ENCODE measurements around the gene UTS2B.

The UTS2B gene

GRCh38 chr3:191353022-191353777 is 22.9 kb upstream of the UTS2B start:
- DNase-seq (ENCODE audit: low read depth in 1 of 2, low spot score in 1 of 2), result no peak

- DNase-seq (ENCODE audit: low read depth in 1 of 2, low spot score in 1 of 2), result no peak
Measured at GRCh38 chr3:191352014-191352413, 21.7 kb upstream of the UTS2B start.

- no peak for DNase-seq (ENCODE audit: low read depth in 1 of 2, low spot score in 1 of 2)
Measured at GRCh38 chr3:191350396-191351090, 20.2 kb upstream of the UTS2B start.

- DNase-seq (ENCODE audit: low read depth in 1 of 2, low spot score in 1 of 2), result no peak
Measured at GRCh38 chr3:191348098-191348497, 17.8 kb upstream of the UTS2B start.

- no peak for DNase-seq (ENCODE audit: low read depth in 1 of 2, low spot score in 1 of 2)
Measured at GRCh38 chr3:191347228-191347627, 16.9 kb upstream of the UTS2B start.

GRCh38 chr3:191345334-191345733 is 15.0 kb upstream of the UTS2B start:
- no peak for DNase-seq (ENCODE audit: low read depth in 1 of 2, low spot score in 1 of 2)

- no peak for DNase-seq (ENCODE audit: low read depth in 1 of 2, low spot score in 1 of 2)
Measured at GRCh38 chr3:191343913-191344312, 13.6 kb upstream of the UTS2B start.

GRCh38 chr3:191343115-191343514 is 12.8 kb upstream of the UTS2B start:
- no peak for DNase-seq (ENCODE audit: low read depth in 1 of 2, low spot score in 1 of 2)

- DNase-seq (ENCODE audit: low read depth in 1 of 2, low spot score in 1 of 2), result no peak
Measured at GRCh38 chr3:191342411-191342810, 12.1 kb upstream of the UTS2B start.

- no peak for DNase-seq (ENCODE audit: low read depth in 1 of 2, low spot score in 1 of 2)
Measured at GRCh38 chr3:191342006-191342405, 11.7 kb upstream of the UTS2B start.

GRCh38 chr3:191340966-191341365 is 10.6 kb upstream of the UTS2B start:
- no peak for DNase-seq (ENCODE audit: low read depth in 1 of 2, low spot score in 1 of 2)

- DNase-seq (ENCODE audit: low read depth in 1 of 2, low spot score in 1 of 2), result no peak
Measured at GRCh38 chr3:191340351-191340750, 10.0 kb upstream of the UTS2B start.

GRCh38 chr3:191339316-191339917 is 9.1 kb upstream of the UTS2B start:
- no peak for DNase-seq (ENCODE audit: low read depth in 1 of 2, low spot score in 1 of 2)

- DNase-seq (ENCODE audit: low read depth in 1 of 2, low spot score in 1 of 2), result no peak
Measured at GRCh38 chr3:191338177-191338488, 7.8 kb upstream of the UTS2B start.

GRCh38 chr3:191336833-191337232 is 6.5 kb upstream of the UTS2B start:
- no peak for DNase-seq (ENCODE audit: low read depth in 1 of 2, low spot score in 1 of 2)

- DNase-seq (ENCODE audit: low read depth in 1 of 2, low spot score in 1 of 2), result no peak
Measured at GRCh38 chr3:191334346-191334893, 4.1 kb upstream of the UTS2B start.

- DNase-seq (ENCODE audit: low read depth in 1 of 2, low spot score in 1 of 2), result no peak
Measured at GRCh38 chr3:191333298-191333880, 3.1 kb upstream of the UTS2B start.

- DNase-seq (ENCODE audit: low read depth in 1 of 2, low spot score in 1 of 2), result no peak
Measured at GRCh38 chr3:191331388-191331787, 1.1 kb upstream of the UTS2B start.

GRCh38 chr3:191330530-191331048 is 263 bp upstream of the UTS2B start:
- no peak for DNase-seq (ENCODE audit: low read depth in 1 of 2, low spot score in 1 of 2)

GRCh38 chr3:191328962-191329653 is 1.2 kb downstream of the UTS2B start, which contains the start of gene CCDC50:
CCDC50 (plus strand) TSS chr3:191329394; CDS start chr3:191329675, 281 bp downstream.
- peak; percentile 16 to 33 for DNase-seq (ENCODE audit: low read depth in 1 of 2, low spot score in 1 of 2)
